IMR-90 (cell line): ENCODE data around the gene NTM.

ENCODE experiments used
- BHLHE40 ChIP-seq: fragments of 150-350 bp; IDR thresholded peaks from 2 replicates; pipeline ENCODE4 v1.6.1; 2016; ENCODE audit warnings: mild to moderate bottlenecking, low read depth, low read length
- CEBPB ChIP-seq: IDR thresholded peaks from 2 replicates; pipeline ENCODE4 v1.6.1; 2012; ENCODE audit warnings: low read depth, low read length, improper control_type of control experiment
- CTCF ChIP-seq: conservative IDR thresholded peaks from 2 replicates; pipeline ENCODE4 v1.5.1; 2012; ENCODE audit warnings: mild to moderate bottlenecking, low read depth, low read length, improper control_type of control experiment
- ELK1 ChIP-seq: fragments of 150-350 bp; IDR thresholded peaks from 2 replicates; pipeline ENCODE4 v1.6.1; 2016; ENCODE audit warnings: low read depth, mild to moderate bottlenecking, low read length, moderate library complexity, borderline replicate concordance
- POLR2A ChIP-seq: IDR thresholded peaks from 2 replicates; pipeline ENCODE4 v1.6.1; 2012; ENCODE audit warnings: mild to moderate bottlenecking, low read depth, low read length
- SMC3 ChIP-seq: fragments of 150-350 bp; IDR thresholded peaks from 2 replicates; pipeline ENCODE4 v1.6.1; 2016; ENCODE audit warnings: low read depth, mild to moderate bottlenecking, antibody characterized with exemption, low read length, moderate library complexity

GRCh38 chr11:131964698-131965483 is 594.5 kb downstream of the NTM start:
- TF ChIP-seq POLR2A (no peak), CTCF (no peak), BHLHE40 (no peak), ELK1 (no peak), SMC3 (no peak), CEBPB (no peak)
